Left hindlimb (tissue), 1 donor: ENCODE results near the gene ECEL1.

Experiments used
- DNase-seq: peaks from one replicate; pipeline ENCODE4 v3.0.0-alpha.2; 2018

ECEL1 gene

GRCh38 chr2:232496501-232497270 is 9.1 kb upstream of the ECEL1 start:
- no peak for DNase-seq

DNA sequence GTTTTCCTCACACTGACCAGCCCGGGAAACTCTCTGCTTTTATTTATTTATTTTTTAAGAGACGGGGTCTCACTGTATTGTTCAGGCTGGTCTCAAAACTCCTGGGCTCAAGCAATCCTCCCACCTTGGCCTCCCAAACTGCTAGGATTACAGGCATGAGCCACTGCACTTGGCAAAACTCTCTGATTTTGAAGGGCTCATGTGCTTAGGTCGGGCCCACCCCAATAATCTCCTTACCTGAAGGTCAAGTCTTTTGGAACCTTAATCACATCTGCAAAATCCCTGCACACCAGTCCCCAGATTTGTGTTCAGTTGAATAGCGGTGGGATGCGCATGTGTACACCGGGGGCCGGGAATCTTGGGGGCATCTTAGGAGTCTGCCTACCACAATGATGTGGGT is 7.7 kb upstream of the ECEL1 start:
- DNase-seq, result no peak

- DNase-seq, result no peak
These were observed 6.9 kb upstream of the ECEL1 start for GRCh38 chr2:232494542-232494941.

- peak; percentile 6 for DNase-seq
These were observed 6.3 kb upstream of the ECEL1 start for GRCh38 chr2:232493701-232494474.

DNA sequence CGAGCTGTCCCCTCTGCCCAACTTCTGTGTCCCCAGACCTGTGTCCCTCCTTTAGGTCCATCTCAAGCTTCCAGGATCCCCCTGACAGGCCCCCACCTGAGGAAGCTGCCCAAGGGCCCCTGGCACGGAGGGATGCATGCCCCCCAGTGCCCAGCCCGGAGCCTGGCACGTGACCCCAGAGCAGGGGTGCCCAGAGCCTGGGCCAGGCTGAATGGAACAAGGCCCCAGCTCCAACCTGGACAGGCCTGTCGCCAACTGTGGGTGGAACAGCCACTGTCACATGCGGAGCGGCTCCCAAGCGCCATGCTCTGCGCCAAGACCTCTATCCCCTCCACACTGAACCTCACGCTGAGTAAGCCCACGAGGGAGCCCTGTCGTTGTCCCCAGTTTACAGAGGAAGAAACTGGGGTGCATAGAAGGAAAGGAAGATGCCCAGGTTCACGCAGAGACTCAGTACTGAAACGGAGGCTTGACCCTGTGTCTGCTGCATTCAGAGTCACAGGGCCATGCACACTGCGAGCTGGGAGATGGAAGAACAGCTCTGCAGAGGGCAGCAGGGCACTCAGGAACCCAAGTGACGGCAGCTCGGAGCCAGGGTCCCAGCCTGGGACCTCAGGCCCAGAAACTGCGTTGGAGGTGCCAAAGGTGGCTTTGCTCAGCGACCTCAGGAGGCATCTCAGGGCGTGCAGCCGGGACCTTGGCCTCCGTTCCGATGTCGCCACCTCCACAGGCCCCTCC is 5.5 kb upstream of the ECEL1 start:
- DNase-seq, result peak; percentile 22

- DNase-seq, result peak; percentile 7
These were observed 4.7 kb upstream of the ECEL1 start for GRCh38 chr2:232492236-232492848.

- peak; percentile 1 for DNase-seq
These were observed 3.6 kb upstream of the ECEL1 start for GRCh38 chr2:232491139-232491780.

- peak; percentile 29 for DNase-seq
These were observed 2.8 kb upstream of the ECEL1 start for GRCh38 chr2:232490221-232491138.

- peak; percentile 18 for DNase-seq
These were observed 2.0 kb upstream of the ECEL1 start for GRCh38 chr2:232489516-232490220.

GRCh38 chr2:232488721-232489300 is 1.2 kb upstream of the ECEL1 start:
- DNase-seq, result peak; percentile 13

DNA sequence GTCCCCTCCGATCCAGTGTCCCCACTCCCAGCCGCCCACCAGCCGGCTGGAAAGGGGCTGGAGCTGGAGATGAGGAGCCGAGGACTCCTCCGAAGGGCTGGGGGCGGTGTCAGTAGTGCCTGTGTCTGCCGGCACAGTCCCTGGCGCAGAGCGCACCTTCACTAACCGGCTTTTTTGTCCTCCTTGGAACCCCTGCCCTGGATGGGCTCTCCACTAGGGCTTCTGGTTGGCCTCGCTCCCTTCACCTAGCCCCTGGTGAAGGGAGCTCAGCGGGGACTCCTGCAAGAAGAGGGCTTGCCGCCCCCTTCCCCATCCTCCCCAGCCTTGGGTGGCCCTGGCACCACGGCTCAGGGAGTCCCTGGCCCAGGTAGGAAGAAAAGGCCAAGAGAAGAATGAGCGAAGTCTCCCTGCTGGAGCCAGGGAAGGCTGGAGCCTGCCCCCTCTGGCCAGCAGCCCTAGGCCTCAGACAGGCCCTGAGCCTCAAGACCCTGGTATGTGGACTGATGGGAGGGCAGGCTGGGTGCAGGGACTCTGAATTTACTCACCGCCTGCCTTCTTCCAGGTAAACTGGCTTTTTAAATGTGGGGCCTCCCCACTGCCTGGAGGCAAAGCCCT is 570 bp upstream of the ECEL1 start:
- DNase-seq, result peak; percentile 12

GRCh38 chr2:232486558-232487384 is 863 bp downstream of the ECEL1 start:
- peak; percentile 23 for DNase-seq

GRCh38 chr2:232485757-232486557 is 1.7 kb downstream of the ECEL1 start:
- DNase-seq, result peak; percentile 11

GRCh38 chr2:232485348-232485756 is 2.3 kb downstream of the ECEL1 start:
- DNase-seq, result peak; percentile 26

- peak; percentile 17 for DNase-seq
These were observed 2.8 kb downstream of the ECEL1 start for GRCh38 chr2:232484628-232485347.

- DNase-seq, result peak; percentile 23
These were observed 3.6 kb downstream of the ECEL1 start for GRCh38 chr2:232483923-232484627.
